ENCODE results near the gene MAP4K2.
A peak's percentile ranks its signal among the peaks of the same experiment; 100 is the strongest.

Gene MAP4K2

GRCh38 chr11:64810891-64811272 is 7.9 kb upstream of the MAP4K2 start:
- peak; percentile 37 for DNase-seq

- peak; percentile 84 for DNase-seq
Measured at GRCh38 chr11:64810271-64810890, 7.4 kb upstream of the MAP4K2 start, which contains the start of gene MEN1. Gene MEN1, minus strand, starts transcription at chr11:64810551. Its CDS starts 442 bp downstream, at chr11:64810109.

GRCh38 chr11:64809781-64810241 is 6.8 kb upstream of the MAP4K2 start:
- peak; percentile 30 for DNase-seq

- DNase-seq: no peak
Measured at GRCh38 chr11:64805481-64805880, 2.5 kb upstream of the MAP4K2 start.

GRCh38 chr11:64804346-64805210 is 1.6 kb upstream of the MAP4K2 start:
- DNase-seq: no peak

GRCh38 chr11:64803846-64804345 is 882 bp upstream of the MAP4K2 start:
- no peak for DNase-seq

GRCh38 chr11:64802370-64803157 is 450 bp downstream of the MAP4K2 start:
- peak; percentile 44 for DNase-seq

- DNase-seq: no peak
Measured at GRCh38 chr11:64801561-64802369, 1.2 kb downstream of the MAP4K2 start.

- DNase-seq: no peak
Measured at GRCh38 chr11:64801158-64801464, 1.9 kb downstream of the MAP4K2 start.

GRCh38 chr11:64800303-64801157 is 2.5 kb downstream of the MAP4K2 start:
- DNase-seq: no peak

GRCh38 chr11:64799623-64800302 is 3.3 kb downstream of the MAP4K2 start:
- DNase-seq: no peak

GRCh38 chr11:64799256-64799622 is 3.8 kb downstream of the MAP4K2 start:
- DNase-seq: no peak

- DNase-seq: no peak
Measured at GRCh38 chr11:64796757-64797541, 6.1 kb downstream of the MAP4K2 start.

GRCh38 chr11:64796047-64796756 is 6.8 kb downstream of the MAP4K2 start:
- DNase-seq: no peak

GRCh38 chr11:64794526-64794925 is 8.5 kb downstream of the MAP4K2 start:
- no peak for DNase-seq

- DNase-seq: no peak
Measured at GRCh38 chr11:64793271-64794160, 9.5 kb downstream of the MAP4K2 start.

GRCh38 chr11:64792482-64792881 is 10.5 kb downstream of the MAP4K2 start:
- DNase-seq: no peak

- DNase-seq: no peak
Measured at GRCh38 chr11:64791781-64792291, 11.2 kb downstream of the MAP4K2 start.

Data from activated naive CD4-positive, alpha-beta T cell treated with anti-CD3 and anti-CD28 coated beads, Interleukin-2, amount 50 U/mL, for 16 hours (primary cell).